NCI-H2107 treated with DMSO at 0.1 percent for 48 hours (cell line): ENCODE data around the gene PTPN6.

Source experiments
- DNase-seq: peaks from one replicate; lab custom pipeline; 2025; ENCODE audit not compliant: unreplicated experiment; lab: John Stamatoyannopoulos, UW

Gene PTPN6

GRCh38 chr12:7001921-7002591 lies 50.9 kb downstream of the PTPN6 start:
- DNase-seq = no peak

DNA sequence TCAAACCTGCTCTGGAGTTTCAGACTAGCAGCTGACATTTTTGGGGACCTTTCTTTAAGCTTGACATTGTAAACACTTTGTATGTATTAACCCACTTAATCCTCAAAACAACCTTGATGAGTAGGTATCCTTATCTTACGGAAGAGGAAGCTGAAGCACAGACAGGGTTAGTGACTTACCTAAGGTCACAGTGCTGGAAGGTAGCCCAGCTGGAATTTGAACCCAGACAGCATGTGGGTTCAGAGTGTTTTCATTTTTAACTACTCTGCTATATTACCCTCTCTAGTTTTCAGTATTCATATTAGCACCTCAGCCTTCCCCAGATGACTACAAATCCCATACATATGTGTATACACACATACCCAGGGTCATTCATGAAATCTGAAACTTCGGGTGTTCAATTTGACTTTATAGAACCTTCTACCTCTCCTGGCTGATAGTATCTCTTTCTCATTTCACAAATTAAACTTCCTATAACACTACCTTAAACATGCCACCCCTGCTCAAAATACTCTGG lies 53.2 kb downstream of the PTPN6 start:
- no peak for DNase-seq

DNA sequence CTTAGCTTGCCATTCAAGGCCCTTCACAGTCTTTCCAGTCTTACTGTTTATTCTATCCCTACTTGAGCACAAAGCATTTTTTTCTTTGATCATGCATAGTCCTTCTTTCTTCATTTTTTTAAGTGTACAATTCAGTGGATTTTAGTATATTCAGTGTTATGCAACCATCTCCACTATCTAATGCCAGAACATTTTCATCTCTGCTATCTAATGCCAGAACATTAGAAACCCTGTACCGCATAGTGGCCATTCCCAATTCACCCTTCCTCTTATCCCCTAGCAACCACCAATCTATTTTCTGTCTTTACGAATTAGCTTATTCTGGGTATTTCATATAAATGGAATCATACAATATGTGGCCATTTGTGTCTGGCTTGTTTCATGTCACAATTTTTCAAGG lies 53.7 kb downstream of the PTPN6 start:
- no peak for DNase-seq

- no peak for DNase-seq
These were observed 54.2 kb downstream of the PTPN6 start for GRCh38 chr12:7005311-7005710.

GRCh38 chr12:7006639-7007038 lies 55.5 kb downstream of the PTPN6 start:
- DNase-seq = no peak

DNA sequence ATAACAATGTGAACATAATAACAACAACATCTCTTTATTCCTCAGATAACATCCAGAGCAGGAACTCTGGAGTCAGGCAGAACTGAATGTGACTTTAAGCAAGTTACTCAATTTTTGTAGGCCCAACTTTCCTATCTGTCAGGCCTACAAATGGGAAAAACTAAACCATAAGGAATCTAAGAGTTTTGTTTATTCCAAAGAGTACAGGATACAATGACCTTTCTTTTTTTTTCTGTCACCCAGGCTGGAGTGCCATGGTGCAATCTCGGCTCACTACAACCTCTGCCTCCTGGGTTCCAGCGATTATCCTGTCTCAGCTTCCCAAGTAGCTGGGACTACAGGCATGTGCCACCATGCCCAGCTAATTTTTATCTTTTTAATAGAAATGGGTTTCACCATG lies 57.7 kb downstream of the PTPN6 start:
- DNase-seq = no peak

DNA sequence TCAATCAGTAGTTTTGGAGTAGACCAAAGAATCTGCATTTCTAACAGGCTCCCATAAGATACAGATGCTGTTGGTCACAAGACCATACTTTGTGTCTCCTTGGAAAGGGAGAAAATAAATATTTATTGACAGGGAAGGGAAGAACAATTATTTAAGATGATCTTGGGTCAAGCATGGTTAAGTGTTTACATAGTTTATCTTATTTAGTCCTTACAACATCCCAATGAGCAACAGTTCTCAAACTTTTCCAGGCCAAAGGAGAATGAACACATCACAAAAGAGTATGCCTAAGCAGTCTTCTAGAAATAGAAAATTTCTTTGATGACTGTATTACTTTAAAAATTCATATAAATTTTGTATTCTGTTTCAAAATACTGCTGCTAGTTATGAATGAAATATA lies 58.4 kb downstream of the PTPN6 start:
- no peak for DNase-seq
